ENCODE measurements around the gene NID1.
"Not testable (repeated sequence)": the region's sequence is repeated elsewhere in the genome, so short reads cannot be mapped to it uniquely, and the experiment has no call there.

NID1 gene

GRCh38 chr1:236023926-236024565 lies 40.8 kb downstream of the NID1 start:
- DNase-seq: no peak

- no peak for DNase-seq
Observed at GRCh38 chr1:236021424-236022135, 43.3 kb downstream of the NID1 start.

- no peak for DNase-seq
Observed at GRCh38 chr1:236020359-236021219, 44.3 kb downstream of the NID1 start.

DNA sequence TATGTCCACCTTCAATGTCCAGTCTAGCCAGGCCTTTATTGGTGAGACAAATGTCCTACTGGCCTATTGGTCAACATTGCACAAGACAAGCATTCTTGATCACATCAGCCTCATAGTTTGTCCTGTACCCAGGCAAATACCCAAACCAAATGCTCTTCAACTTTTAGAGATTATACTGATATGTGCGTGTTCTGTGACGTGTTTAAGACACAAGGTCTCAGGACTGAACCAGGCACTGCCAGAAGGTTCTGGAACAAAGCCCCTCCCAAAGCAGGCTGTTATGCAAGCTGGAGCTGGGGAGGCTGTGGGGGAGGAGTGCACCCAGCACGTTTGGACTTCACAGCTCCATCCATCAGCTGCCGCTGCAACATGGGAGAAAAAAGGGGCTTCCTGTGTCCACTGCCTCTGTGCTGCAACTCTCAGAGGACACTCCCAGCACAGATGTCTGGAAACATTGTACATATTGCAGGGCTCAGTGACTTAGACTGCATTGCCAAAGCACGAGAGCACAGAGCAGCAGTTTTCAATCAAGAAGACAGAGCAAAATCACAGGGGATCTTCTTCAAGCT lies 45.9 kb downstream of the NID1 start:
- no peak for DNase-seq

GRCh38 chr1:236016782-236017400 lies 48.0 kb downstream of the NID1 start:
- DNase-seq: no peak

- DNase-seq: no peak
Observed at GRCh38 chr1:236016083-236016482, 48.8 kb downstream of the NID1 start.

DNA sequence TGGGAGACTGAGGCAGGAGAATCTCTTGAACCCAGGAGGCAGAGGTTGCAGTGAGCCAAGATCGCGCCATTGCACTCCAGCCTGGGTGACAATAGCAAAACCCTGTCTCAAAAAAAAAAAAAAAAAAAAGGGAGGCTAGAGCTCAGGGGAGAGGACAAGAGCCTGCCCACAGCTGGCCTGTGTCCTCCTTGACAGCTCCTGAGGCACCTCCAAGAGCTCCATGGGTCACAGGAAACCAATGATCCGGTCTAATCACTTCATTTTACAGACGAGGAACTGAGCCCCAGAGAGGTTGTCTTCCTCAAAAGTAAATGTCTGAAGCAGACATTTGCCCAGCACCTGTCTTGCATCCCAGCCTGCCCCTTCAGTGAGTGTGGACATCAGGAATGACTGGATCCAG lies 49.4 kb downstream of the NID1 start:
- DNase-seq: no peak

DNA sequence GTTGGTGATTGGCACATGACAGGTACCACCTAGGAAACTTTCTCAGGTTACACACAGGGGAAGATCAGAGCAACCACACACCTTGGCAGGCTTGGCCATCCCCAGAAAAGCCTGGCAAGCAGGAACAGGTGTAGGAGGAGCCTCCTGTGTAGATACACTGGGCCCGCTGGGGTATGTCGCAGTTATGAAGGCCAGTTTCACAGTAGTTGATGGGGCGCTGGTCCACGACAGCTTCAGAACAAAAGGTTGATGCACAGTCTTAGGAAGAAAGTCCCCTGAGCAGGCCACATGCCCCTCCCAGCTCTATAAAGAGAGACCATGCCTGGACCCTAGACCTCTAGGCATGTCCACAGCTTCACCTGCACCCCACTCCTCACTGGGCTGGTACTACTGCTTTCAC lies 51.6 kb downstream of the NID1 start:
- DNase-seq: no peak

- DNase-seq: no peak
Observed at GRCh38 chr1:236011641-236012040, 53.2 kb downstream of the NID1 start.

DNA sequence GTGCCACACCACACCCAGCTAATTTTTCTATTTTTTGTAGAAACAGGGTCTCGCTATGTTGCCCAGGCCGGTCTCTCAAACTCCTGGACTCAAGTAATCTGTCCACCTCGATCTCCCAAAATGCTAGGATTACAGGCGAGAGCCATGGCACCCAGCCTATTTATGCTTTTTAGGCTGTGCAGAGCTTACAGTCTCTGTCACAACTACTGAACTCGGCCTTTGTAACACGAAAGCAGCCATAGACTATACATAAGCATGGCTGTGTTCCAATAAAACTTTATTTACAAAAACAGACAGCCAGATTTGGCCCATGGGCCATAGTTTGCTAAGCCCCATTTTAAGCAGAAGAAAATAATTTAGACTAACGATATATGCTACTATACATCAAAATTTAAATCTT lies 54.4 kb downstream of the NID1 start:
- DNase-seq: no peak

DNA sequence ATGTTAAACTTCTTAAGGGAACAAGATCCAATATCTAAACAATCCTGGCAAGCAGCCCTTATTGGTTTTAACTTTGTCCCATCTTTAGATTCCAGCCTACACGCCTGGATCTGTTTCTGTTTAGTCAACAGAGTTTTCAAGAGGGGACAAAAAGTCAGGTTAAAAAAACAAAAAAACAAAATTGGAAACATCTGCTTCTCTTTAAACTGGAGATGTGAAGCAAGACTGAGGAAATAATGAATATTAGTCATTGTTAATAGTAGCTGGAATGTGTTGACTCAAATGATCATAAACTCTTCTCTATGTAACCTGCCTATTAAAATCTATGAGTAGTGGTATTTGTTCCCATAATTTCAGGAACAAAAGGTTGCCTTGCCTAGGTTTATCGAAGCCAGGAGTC lies 55.0 kb downstream of the NID1 start:
- no peak for DNase-seq

DNA sequence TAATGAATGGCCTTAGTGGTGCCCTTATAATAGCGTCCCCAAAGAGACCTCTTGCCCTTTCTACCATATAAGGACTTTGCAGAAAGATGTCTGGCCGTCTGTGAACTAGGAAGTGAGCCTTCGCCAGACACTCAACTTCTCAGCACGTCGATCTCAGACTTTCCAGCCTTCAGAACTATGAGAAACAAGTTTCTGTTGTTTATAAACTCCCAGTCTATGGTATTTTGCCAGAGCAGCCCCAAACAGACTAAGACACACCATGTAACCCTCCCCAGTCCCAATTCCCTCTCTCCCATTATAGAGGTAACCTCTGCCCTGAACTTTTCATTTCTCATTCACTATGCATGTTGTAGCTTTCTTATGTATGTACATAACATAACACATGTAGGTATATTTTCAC lies 55.7 kb downstream of the NID1 start:
- no peak for DNase-seq

DNA sequence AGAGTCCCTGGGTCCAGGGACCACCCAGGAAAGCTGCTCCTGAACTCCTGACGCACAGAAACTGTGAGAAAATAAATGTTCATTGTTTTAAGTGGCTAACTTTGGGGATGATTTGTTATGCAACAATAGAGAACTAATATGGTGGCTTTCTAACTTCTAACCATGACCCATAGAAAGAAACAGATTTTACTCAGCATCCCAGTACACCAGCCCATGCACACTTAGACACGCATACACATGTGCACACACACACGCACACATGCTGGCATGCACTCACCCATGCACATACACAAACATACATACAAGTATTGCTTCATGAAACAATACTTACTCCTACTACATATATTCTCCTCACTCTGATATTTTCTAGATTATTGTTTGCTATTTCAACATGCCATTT lies 57.1 kb downstream of the NID1 start:
- DNase-seq: no peak

GRCh38 chr1:236003058-236003457 lies 61.8 kb downstream of the NID1 start:
- DNase-seq: not testable (repeated sequence)

DNA sequence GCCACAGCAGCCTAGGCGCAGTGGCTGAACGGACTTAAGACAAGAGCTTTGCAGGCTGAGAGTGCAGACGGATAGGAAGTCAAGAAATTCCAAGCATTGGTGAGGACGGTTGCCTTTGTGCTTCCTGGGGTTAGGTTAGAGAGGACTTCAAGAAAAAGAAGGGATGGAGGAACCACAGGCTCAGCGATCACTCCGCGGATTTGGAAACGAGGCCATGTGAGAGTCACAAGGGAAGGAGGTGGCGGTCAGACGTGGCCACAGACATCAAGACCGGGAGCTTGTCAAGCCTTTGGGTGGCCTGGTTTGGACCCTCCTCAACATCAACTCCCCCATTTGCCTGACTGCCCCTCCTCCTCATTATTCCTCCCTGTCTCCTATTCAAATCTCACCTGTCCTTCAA lies 62.3 kb downstream of the NID1 start:
- DNase-seq: no peak

DNA sequence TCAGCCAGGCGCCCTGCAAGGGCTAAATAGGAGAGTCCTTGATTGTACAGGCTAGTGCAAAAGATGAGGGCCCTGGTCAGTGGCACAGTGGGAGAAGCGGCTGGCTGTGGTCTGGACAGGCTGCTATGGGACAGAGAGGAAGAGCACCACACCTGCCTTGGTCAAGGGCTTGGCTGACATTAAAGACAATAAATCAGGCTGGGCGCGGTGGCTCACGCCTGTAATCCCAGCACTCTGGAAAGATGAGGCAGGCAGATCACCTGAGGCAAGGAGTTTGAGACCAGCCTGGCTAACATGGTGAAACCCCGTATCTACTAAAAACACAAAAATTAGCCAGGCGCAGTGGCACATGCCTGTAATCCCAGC lies 62.9 kb downstream of the NID1 start:
- no peak for DNase-seq

- no peak for DNase-seq
Observed at GRCh38 chr1:236000781-236001180, 64.1 kb downstream of the NID1 start.

- peak; percentile 77 for DNase-seq
Observed at GRCh38 chr1:235999259-235999925, 65.5 kb downstream of the NID1 start.

- peak; percentile 76 for DNase-seq
Observed at GRCh38 chr1:235998812-235999211, 66.1 kb downstream of the NID1 start.

DNA sequence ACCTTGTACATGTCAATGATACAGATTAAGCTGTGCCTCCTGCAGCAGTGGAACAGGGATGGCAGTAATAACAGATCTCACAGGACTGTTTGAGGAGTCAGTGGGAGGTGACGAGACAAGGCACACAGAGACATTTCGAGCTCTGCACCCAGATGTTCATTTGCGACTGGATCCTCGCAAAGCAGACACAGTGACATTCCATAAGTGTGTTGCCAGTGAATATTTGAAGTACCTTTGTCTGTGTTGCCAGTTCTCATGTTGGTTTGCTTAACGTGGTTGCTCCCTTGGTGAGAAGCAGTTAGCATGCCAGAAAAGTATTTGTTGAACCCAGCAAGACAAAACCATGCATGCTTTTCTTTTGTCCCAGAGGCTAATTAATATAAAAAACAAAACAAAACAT lies 67.0 kb downstream of the NID1 start:
- no peak for DNase-seq

GRCh38 chr1:235997049-235997448 lies 67.8 kb downstream of the NID1 start:
- DNase-seq: no peak

DNA sequence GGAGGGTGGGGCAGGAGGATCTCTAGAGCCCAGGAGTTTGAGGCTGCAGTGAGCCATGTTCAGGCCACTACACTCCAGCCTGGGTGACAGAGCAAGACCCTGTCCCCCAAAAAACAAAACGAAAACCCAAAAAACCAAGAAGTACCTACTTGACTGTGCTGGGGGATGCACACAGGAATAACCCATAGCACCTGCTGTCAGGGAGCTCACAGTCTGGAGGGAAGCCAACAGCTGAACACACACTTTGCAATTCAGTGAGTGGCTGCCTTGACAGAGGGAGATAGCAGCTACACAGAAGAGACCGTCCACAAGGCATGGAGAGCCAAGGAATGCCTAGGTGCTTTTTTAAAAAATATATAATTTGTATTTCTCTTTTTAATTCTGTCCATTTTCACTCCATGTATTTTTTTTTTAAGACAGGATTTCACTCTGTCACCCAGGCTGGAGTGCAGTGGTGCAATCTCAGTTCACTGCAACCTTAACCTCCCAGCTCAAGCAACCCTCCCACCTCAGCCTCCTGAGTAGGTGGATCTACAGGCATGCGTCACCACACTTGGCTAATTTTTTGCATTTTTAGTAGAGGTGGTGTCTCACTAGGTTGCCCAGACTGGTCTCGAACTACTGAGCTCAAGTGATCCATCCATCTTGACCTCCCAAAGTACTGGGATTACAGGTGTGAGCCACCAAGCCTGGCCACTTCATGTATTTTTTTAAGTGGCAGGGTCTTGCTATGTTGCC lies 68.7 kb downstream of the NID1 start:
- DNase-seq: no peak

All from stimulated activated CD8-positive, alpha-beta memory T cell treated with anti-CD3 and anti-CD28 coated beads, Interleukin-4, amount 100 ng/mL, for 48 hours (primary cell).